ENCODE measurements around the gene ZBTB16.

GRCh38 chr11:114132417-114132816 lies 72.9 kb downstream of the ZBTB16 start:
- no peak for TF ChIP-seq CTCF (IDR thresholded peaks at IDR 0.05; ENCODE audit: low read length)
- TF ChIP-seq EZH2 (optimal IDR thresholded peaks at IDR 0.05; ENCODE audit: low read depth, low read length): no peak

Data from MM.1S (cell line).